GM12864 (cell line): Measurements from ENCODE around the gene DHX35.

ENCODE experiments used
- DNase-seq: peaks from one replicate; pipeline ENCODE4 v3.0.0-alpha.2; 2011; ENCODE audit warnings: low read depth
- H3K4me3 ChIP-seq: 2 replicates; pipeline ENCODE4 v1.5.1; 2011; ENCODE audit warnings: mild to moderate bottlenecking, low read depth, low read length, control low read depth
- TF ChIP-seq, protein P1 (sequence below): IDR thresholded peaks from 2 replicates; pipeline ENCODE4 v1.5.1; 2011; ENCODE audit warnings: low read depth, mild to moderate bottlenecking, moderate library complexity, low read length, control low read depth, inconsistent platforms; ENCODE audit errors: missing control alignments

DHX35 gene

DNA sequence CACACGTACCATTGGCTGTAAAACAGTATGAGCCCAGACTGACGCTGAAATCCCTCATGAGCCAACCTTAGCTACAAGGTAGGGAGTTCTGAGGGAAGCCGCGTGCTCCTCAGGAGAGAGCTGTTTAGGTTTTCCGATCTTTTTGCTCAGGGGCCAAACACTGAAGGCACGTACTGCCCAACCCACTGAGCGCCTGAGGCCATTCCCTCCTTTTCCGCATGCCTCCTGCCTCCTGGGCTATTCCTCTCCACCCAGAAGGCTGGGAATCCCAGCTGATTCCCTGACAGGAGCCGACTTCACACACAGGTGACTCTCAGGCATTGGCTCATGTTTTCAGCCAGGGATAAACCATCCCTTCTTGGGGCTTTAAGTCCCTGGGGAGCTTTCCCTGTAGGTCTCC lies 41.3 kb upstream of the DHX35 start:
- TF ChIP-seq, protein P1, sequence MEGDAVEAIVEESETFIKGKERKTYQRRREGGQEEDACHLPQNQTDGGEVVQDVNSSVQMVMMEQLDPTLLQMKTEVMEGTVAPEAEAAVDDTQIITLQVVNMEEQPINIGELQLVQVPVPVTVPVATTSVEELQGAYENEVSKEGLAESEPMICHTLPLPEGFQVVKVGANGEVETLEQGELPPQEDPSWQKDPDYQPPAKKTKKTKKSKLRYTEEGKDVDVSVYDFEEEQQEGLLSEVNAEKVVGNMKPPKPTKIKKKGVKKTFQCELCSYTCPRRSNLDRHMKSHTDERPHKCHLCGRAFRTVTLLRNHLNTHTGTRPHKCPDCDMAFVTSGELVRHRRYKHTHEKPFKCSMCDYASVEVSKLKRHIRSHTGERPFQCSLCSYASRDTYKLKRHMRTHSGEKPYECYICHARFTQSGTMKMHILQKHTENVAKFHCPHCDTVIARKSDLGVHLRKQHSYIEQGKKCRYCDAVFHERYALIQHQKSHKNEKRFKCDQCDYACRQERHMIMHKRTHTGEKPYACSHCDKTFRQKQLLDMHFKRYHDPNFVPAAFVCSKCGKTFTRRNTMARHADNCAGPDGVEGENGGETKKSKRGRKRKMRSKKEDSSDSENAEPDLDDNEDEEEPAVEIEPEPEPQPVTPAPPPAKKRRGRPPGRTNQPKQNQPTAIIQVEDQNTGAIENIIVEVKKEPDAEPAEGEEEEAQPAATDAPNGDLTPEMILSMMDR, result no peak
- DNase-seq, result no peak
- no peak overlapping the region for H3K4me3 ChIP-seq

DNA sequence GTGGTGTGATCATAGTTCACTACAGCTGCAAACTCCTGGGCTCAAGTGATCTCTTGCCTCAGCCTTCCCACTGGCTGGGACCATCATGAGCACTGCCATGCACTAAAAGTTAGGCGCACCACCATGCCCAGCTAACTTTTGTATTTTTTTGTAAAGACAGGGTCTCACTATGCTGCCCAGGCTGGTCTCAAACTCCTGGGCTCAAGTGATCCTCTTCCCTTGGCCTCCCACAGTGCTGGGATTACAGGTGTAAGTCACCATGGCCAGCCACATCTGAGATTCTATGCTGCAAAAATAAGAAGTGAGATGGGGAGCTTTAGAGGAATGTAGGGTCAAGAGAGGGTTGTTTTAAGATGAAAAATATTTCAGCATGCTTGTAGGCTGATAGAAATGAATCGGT lies 37.4 kb upstream of the DHX35 start:
- H3K4me3 ChIP-seq, result no peak overlapping the region
- DNase-seq, result no peak
- TF ChIP-seq, protein P1, result no peak

DNA sequence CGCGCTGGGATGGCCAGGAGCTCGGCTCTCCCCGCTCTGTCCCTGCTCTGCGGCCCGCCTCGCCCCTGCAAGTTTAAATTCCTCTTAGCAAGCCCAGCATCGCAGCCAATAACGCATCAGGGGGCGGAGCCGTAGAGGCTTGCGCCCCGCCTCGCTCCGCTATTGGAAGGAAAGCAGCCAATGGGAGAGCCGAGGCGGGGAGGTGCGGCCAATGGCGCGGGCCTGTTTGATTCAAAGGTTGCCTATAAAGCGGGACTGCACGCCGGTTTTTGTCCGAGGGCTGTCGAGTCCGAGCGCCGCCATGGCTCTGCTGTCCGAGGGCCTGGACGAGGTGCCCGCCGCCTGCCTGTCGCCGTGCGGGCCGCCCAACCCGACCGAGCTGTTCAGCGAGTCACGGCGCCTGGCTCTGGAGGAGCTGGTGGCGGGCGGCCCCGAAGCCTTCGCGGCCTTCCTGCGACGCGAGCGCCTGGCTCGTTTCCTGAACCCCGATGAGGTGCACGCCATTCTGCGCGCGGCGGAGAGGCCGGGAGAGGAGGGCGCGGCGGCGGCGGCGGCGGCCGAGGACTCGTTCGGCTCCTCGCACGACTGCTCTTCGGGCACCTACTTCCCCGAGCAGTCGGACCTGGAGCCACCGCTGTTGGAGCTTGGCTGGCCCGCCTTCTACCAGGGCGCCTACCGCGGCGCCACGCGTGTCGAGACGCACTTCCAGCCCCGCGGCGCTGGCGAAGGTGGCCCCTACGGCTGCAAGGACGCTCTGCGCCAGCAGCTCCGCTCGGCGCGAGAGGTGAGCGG lies 35.8 kb upstream of the DHX35 start, which contains the start of gene FAM83D:
Gene FAM83D (plus strand): TSS at position 276 of the 792 bp plus-strand sequence. CDS start 26 bp downstream, at position 302.
- peak; percentile 95 for DNase-seq
- TF ChIP-seq, protein P1, result no peak
- peak within 1 kb of the TSS; percentile 90 for H3K4me3 ChIP-seq

DNA sequence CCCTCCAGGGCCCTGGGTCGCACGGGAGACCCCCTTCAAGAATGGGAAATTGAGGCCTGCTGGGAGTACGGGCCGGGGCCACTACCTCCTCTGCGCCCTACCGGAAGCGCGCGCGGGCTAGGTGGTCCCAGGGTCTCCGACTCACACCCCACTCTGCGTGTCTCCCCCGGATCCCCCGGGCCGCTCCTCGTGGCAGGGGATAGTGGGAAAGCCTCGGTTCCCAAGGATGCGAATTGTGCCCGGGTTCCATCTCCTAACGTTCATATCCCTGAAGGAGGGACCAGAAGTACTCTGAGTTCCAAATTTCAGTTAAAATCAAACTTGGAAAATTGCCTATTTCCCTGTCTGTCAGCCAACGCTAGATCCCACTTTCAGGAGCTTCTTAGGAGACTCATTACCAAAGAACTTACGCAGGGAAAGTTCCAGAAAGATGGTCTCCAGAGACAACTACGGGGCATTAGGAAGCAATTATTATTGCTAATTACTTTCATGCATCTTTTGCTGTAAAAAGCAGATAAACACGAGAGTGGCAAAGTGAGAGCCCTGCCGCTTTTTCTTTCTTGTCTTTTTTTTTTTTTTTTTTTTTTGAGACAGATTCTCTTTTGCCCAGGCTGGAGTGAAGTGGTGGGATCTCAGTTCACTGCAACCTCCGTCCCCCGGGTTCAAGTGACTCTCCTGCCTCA lies 35.1 kb upstream of the DHX35 start:
- TF ChIP-seq, protein P1, result no peak
- H3K4me3 ChIP-seq, result peak overlapping the region; percentile 90
- no peak for DNase-seq

DNA sequence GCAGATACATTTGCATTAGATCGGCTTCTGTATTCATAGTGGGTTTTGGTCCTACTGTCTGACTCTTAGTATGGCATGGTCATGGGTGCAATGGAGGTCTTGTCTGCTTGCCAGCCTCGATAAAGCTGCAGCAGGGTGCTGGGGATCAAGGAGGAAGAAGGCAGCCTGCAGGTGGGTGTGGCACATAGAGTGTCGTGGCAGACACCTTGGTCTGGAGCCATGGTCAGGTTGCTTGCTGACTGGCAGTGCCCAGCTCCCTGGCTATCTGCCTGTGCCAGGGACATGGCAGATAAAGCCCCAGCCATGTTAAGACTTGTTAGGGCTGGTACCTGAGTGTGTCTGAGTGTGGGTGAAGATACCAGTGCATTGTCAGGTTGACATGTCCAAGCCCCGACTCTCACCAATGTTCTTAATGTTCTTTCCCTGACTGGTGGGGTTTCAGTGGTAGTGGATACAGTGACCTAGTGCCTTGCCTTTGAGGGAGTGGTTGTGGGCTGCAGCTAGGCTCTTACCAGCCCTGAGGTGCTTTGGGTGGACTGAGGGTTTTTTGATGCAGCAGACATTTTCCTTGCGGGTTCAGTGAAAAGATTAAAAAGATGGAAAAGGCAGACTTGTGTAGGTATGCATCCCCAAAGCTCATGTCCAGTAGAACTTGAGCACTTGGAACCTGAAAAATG lies 34.1 kb upstream of the DHX35 start:
- TF ChIP-seq, protein P1, result no peak
- H3K4me3 ChIP-seq, result peak overlapping the region; percentile 90
- DNase-seq, result no peak

DNA sequence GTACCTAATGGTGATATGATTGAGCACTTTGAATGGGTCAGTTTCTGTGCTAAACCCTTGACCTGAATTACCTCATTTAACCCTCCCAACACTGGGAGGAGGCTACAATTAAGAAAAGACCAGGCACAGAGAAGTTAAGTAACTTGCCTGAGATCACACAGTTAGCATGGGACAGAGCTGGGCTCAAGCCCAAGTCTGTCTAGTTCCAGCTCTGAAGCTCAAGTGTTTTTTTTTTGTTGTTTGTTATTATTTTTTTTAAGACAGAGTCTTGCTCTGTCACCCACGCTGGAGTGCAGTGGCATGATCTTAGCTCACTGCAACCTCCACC lies 31.9 kb upstream of the DHX35 start:
- TF ChIP-seq, protein P1, result no peak
- DNase-seq, result no peak
- H3K4me3 ChIP-seq, result no peak overlapping the region
